Measurements from ENCODE around the gene SIKE1.
"Not testable (repeated sequence)": the region's sequence is repeated elsewhere in the genome, so short reads cannot be mapped to it uniquely, and the experiment has no call there.

SIKE1 gene

DNA sequence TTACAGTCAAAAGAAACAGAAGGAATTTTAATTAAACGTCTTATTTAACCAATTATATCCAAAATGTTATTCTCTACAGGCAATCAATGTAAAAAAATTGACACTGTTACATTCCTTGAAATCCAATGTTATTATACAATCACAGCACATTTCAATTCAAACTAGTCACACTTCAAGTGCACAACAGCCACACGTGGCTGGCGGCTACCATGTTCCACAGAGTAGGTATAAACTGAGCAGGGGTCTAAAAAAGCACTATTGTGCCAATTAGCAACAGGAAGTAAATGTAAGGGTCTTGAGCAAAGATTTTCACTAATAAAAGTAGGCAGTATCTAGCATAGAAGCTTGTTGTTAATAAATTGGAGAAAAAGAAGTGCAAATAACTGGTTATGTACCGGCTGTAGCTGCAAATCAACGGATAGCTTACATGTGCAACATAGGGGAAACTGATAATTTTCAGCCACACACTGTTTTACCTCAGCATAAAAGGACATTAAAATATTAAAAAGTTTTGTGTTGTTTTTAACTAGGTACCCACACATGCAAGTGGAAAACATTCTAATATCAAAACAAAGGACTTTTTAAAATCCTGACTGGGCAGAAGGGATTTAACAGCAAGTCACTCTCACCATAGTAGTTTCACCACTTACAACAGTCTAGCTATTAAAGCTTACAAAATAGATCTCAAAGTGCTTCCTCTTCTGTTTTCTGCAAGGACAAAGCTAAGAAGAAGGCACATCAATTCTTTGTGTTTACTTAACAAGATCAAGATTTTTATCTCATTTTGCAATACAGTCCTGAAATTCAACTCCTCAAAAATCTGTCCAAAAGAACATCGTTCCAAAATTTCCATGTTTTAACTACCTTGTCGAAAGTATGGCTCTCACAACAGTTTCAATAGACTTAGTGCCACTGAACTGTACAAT lies 25.2 kb downstream of the SIKE1 start:
- DNase-seq = no peak

DNA sequence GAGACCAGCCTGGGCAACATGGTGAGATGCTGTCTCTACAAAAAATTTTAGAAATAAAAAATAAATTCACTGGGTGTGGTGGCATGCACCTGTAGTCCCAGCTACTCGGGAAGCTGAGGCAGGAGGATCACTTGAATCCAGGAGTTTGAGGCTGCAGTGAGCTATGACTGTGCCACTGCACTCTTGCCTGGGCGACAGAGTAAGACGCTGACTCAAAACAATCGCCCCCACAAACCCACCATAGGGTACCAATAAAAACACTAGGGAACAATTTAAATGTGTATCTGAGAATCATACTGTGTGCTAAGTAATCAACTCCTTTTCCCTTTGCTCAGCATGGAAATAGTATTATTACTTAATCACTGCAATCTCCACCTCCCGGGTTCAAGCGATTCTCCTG lies 26.8 kb downstream of the SIKE1 start:
- not testable (repeated sequence) for DNase-seq

DNA sequence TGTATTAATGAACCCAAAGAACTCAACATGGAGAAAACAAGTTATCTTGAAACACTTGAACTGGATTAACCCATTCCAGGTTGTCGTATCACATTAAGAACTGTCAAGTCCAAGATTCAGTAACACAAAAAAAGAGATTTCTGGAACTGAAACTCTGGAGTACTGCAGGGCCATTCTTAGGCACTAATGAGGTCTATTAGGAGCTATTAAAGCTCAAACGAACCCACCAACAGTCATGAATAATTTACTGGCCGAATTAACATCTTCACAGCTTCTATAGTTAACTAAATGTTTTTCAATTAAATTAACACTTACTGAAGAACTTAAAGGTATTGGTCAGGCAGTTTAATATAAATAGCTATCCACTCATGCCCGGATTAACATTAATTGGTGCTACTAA lies 27.3 kb downstream of the SIKE1 start:
- no peak for DNase-seq

DNA sequence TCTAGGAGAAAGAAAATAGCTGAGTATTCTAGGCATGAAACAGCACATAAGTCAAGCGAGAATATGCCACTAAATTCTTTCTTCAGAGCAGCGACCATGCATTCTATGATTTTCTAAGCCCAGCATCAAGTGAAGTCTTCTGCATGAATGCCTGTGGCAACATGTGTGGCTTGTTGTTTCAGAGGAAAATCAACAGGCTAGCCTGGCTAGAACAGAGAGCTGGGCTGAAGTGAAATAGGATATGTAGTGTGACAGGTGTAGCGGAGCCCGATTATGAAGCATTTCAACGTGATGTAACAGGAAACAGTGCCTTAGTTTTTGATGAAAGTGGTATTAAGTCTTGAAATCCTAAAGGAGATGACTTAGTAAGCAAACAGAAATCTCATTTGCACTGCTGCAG lies 29.7 kb downstream of the SIKE1 start:
- DNase-seq = no peak

DNA sequence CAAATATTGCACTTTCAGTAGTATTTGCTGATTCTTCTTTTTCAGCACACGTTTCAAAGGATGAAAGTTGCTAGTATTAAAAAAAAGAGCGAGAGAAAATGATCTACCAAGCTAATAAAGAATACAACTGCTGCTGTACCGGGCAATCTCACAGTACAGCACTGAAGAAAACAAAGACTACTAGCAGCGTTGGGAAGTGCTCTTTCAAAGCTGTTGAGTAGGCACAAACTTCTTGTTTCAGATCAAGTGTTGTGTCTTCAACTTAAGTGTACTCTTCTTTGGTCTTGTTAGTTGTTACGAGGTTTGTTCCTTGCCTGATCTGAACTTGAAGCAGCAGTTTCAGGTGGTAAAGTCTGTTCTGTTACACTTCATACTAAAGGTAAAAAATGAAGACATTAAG lies 30.6 kb downstream of the SIKE1 start:
- DNase-seq = no peak

DNA sequence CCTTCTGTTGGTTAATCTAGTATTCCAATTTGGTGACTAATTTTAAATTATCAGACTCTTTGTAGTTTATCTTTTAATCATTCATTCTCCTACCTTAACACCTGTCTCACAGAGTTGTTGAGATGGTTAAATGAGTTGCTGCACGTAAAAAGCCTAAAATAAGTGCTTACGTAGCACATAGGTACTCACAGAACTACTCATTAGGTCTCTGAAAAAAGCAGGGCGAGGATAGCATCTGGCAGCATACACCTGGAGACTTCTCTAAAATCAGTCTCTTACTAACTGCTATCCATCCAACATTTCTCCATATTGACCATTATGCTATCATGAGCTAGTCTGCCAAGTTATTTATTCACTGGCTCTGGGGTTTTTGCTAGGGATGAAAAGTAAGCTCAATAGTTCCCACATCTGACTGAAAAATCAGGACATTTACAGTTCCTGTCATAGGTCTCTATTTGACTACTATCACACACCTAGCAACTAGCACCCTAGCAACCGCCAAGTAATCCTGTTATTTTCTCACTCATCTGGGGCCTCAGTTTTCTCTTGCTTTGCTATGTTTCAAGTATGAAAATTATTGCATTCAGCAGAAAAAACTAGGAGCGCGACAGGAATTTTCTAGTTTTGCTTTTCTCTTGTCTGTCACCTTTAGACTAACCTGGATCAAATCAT lies 33.9 kb downstream of the SIKE1 start:
- no peak for DNase-seq

DNA sequence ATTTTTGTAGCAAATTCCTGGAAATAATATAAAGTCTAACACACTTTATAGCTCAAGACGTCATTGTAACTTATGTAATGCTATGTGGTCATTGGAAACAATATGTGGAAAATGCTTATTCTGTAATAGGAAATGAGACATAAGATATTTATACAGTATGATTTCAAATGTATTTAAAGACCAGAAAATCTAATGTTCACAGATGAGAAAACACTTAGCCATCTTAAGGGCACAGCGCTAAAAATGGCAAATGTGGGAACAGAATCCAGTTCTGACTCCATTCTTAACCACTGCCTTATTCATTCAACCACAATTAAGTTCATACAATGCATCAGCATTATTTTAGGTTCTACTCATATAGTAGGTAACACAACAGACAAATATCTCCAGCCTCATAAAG lies 35.2 kb downstream of the SIKE1 start:
- no peak for DNase-seq

DNA sequence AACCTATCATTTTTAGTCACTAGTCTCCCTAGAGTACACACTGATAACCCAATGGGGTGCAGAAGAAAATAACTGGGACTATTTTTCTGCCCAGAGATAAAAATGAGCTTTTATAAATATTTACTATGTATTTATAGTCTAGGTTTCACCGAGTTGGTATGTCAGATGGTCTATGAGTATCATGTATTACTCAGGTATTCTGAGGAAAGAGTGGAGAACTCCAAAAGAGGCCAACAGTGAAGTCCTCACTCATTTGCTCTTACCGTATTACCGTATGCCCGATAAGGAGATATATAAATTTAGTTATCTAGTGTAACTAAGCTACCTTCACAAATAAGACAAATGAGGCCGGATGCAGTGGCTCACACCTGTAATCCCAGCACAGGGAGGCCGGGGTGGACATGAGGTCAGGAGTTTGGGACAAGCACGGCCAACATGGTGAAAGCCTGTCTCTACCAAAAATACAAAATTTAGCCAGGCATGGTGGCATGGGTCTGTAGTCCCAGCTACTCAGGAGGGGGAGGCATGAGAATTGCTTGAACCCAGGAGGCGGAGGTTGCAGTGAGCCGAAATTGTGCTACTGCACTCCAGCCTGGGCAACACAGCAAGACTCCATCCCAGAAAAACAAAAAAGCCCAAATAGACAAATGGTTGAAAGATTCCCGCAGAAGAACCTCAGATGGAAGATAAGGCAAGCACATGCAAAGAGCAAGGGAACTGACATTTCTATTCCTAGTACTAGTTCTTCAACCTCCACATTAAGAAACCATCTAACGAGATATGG lies 38.3 kb downstream of the SIKE1 start:
- DNase-seq = no peak

DNA sequence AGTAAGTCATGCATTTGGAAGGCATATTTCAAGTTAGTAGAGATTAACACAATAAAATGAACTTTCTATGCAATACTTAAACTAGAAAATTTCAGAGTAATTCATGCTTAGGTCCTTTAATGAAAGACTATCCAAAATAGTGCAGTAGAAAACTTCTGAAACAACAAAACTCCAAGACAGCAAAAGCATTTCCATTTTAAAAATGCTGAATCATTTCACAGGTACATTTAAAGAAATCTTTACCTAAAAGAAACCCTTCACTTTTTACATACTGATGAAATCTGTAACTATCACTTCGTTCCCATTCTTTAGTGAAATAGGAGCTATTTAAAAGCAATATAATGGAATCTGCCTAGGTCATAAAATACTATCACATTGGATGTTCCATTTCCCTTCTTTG lies 40.2 kb downstream of the SIKE1 start:
- no peak for DNase-seq

DNA sequence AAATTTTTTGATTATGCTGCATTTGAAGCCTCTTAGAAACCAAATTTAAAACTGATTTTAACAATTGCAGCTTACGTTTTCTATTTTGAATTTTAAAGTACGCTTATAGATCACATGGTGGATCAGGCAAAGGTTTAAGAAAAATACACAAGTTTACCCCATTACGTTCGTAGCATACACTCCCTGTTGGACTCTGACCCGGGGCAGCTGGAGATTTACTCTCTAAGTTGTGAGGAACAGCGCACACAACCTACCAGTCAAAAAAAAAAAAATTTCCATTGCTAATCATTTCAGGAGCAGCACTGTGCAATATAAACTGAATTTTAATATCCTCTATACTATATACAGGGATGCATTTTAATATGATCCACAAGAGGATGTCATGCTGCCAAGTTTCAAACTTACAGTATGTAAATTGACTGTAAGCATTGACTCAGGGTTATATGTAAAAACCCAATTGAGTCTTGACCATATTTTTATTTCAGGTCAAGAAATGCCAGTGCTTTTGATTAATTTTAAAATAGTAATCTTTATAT lies 43.1 kb downstream of the SIKE1 start:
- no peak for DNase-seq

DNA sequence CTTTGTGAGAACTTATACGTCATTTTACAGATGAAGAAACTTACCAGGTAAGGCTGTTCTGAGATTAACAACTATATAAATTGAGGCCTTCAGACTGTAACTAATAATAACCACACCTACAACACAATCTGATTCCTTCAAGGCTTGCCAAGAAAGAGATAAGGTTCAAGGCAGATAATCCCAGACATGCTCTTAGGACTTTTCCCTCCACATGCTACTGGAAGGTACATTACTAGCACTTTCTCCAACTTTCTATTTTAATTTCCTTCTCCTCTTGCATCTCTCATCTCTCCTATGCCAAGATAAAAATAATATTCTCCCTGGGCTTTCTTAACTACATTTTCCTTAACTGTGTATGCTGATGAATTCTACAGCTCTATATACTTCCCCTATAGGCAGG lies 45.0 kb downstream of the SIKE1 start:
- no peak for DNase-seq

DNA sequence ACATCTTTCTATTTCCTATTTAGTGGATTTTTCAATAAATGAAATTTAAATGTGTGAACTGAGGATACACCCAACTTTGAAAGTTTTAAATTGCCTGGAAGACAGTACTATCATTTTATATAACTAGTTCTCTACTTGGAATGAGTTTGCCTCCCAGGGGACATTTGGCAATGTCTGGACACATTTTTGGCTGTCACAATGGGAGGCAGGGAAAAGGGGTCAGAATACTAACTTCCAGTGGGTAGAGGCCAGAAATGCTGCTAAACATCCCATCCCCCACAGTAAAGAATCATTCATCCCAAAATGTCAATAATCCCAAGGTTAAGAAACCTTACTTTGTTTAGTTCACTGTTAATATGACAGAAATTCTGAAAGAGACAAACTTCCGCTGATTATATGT lies 50.7 kb downstream of the SIKE1 start:
- DNase-seq = no peak

DNA sequence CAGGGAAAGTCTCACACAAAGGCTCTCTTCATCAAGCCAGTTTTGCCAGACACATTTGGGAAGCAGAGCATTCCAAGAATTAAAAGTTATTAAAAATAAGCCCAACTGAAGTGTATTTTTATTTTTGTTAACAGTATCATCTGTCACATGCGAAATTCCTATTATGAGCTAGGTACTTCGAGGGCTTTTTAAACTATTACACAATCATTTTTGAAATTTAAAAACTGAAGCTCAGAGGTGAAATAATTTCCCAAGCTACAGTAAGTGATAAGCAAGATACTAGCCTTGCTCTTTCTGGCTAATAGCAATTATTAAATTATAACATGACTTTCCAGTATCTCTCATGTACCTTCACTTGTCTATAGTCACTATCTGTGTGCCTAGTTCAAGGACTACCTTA lies 51.9 kb downstream of the SIKE1 start:
- no peak for DNase-seq

DNA sequence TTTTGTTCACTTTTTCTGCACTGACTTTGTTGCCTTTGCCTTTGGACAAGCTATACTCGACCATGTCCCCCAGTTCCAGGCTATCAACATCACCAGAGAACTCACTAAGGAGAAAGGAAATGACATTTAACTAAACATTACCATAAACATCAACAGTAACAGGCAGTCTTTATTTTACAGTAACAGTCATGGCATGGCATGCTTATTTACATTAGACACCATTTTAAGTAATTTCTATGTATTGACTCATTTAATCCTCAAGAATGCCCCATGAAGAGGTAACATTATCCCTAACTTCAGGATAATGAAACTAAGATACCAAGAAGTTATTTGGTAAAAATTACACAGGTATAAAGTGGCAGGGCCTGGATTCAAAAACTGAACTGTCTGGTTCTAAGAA lies 55.3 kb downstream of the SIKE1 start:
- DNase-seq = no peak

DNA sequence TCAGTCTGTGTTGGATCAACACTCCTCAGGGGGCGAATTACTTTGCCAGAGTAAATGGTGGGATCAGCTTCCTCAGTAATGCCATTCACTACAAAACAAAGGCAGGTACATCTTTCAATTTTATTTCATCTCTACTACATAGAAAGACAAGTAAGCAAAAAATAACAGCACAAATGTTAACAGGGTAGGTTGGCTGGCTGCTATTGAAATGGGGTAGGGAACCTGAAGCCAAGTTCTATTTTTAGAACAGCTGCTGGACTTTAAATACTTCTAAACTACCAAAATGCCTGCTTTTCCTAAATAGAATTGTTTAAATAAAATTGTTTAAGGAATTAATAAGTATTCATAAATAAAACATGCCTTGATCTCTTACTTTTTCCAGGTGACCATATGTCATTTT lies 56.6 kb downstream of the SIKE1 start:
- DNase-seq = no peak

DNA sequence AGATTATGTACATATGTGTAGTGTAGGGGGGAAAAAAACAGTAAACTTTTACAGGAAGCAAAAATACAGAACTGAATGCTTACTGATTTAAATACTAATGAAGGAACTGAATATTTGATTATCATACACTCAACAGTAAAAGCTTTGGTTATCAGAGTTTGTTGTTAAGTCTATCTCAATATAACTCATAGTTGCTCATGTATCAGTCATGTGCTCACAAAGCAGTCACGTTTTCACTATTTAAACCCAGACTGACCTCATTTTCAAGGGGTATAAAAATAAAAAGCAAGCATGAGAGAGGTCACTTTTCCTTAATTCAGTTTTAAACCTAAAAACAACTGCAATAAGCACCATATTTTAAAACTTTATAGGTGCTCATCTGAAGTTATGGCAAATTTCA lies 57.0 kb downstream of the SIKE1 start:
- no peak for DNase-seq

DNA sequence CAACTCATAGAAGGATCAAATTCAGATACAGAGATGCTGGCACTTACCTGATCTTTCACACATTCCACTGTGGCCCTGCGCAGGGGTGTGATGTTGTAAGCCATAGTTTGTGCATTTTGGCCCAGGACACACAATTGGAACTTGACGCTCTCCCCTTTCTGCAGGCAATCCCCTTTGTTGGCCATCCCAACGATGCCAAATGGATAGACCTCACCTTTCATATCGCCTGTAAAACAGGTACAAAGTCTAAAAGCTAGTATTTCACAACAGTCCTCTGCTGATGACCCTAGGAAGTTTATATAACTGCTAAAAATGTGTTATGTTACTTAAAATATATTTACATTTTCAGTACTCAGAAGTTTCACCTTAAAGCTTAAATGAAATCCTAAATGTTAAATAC lies 60.0 kb downstream of the SIKE1 start:
- no peak for DNase-seq

Measured in left hindlimb (tissue), 1 donor.